ENCODE data around the gene TACC3. TPM values are rescaled to one million over a fixed set of nuclear protein-coding genes. Genes with fewer than 3 reads are reported as not detected.
A peak's percentile ranks its signal among the peaks of the same experiment; 100 is the strongest.

The TACC3 gene
- total RNA-seq, 2 experiments from 2014 or later, result 301 to 305 TPM

- Mint-ChIP-seq H3K4me3 (no peak overlapping the region), H3K36me3 (ENCODE audit: low read depth) (no peaks in the 10 kb centered on the region)
Observed at GRCh38 chr4:1783970-1784369, 62.6 kb downstream of the TACC3 start.

GRCh38 chr4:1784395-1784788 is 63.1 kb downstream of the TACC3 start:
- no peaks in the 10 kb centered on the region for H3K36me3 Mint-ChIP-seq (ENCODE audit: low read depth)
- DNase-seq, result no peak
- no peak overlapping the region for H3K4me3 Mint-ChIP-seq
- ChIA-PET POLR2A (no interaction called here), CTCF (interaction anchor here (1.2 to 1.3 kb wide), 2 partner anchors 10 to 17 kb away, joined by 6 to 9 read pairs; no protein-coding TSS in a partner anchor)
- H3K9me3 Mint-ChIP-seq, result no peaks in the 10 kb centered on the region
- H3K27me3 Mint-ChIP-seq, result no peaks in the 10 kb centered on the region
- H3K4me1 Mint-ChIP-seq, result no peaks in the 10 kb centered on the region
- no peak overlapping the region for H3K27ac Mint-ChIP-seq

More at GRCh38 chr4:1783970-1784369, 62.6 kb downstream of the TACC3 start:
- no peaks in the 10 kb centered on the region for H3K9me3 Mint-ChIP-seq
- no peaks in the 10 kb centered on the region for H3K27me3 Mint-ChIP-seq
- H3K4me1 Mint-ChIP-seq, result no peaks in the 10 kb centered on the region
- no peak overlapping the region for H3K27ac Mint-ChIP-seq
- DNase-seq, result no peak
- CTCF ChIA-PET, result interaction anchor here (1.2 to 1.3 kb wide), 2 partner anchors 10 to 17 kb away, joined by 6 to 9 read pairs; no protein-coding TSS in a partner anchor
- POLR2A ChIA-PET, result interaction anchor here (0.6 kb wide), 1 partner anchor 29 kb away, joined by 3 read pairs; no protein-coding TSS in a partner anchor

- Mint-ChIP-seq H3K27ac (no peak overlapping the region), H3K9me3 (no peaks in the 10 kb centered on the region), H3K27me3 (no peaks in the 10 kb centered on the region), H3K36me3 (ENCODE audit: low read depth) (no peaks in the 10 kb centered on the region), H3K4me3 (no peak overlapping the region), H3K4me1 (no peaks in the 10 kb centered on the region)
- ChIA-PET CTCF (interaction anchor here (1.3 to 1.4 kb wide), 2 partner anchors 11 to 30 kb away, joined by 3 to 6 read pairs; no protein-coding TSS in a partner anchor), POLR2A (no interaction called here)
- no peak for DNase-seq
Observed at GRCh38 chr4:1784789-1785591, 63.7 kb downstream of the TACC3 start.

GRCh38 chr4:1785592-1785991 is 64.3 kb downstream of the TACC3 start:
- Mint-ChIP-seq H3K4me3 (no peak overlapping the region), H3K36me3 (ENCODE audit: low read depth) (no peaks in the 10 kb centered on the region), H3K4me1 (no peaks in the 10 kb centered on the region), H3K27ac (no peak overlapping the region), H3K27me3 (peaks cover 2% of the 10 kb centered on the region), H3K9me3 (no peaks in the 10 kb centered on the region)
- CTCF ChIA-PET, result interaction anchor here (0.7 to 1.4 kb wide), 3 partner anchors 13 to 30 kb away, joined by 3 to 4 read pairs (median 3); no protein-coding TSS in a partner anchor
- DNase-seq, result no peak
- POLR2A ChIA-PET, result no interaction called here

- Mint-ChIP-seq H3K4me1 (no peaks in the 10 kb centered on the region), H3K27me3 (peaks cover 11% of the 10 kb centered on the region), H3K27ac (no peak overlapping the region), H3K9me3 (no peaks in the 10 kb centered on the region), H3K36me3 (ENCODE audit: low read depth) (no peaks in the 10 kb centered on the region), H3K4me3 (no peak overlapping the region)
- ChIA-PET POLR2A (no interaction called here), CTCF (interaction anchor here (1.1 to 1.4 kb wide), 3 partner anchors 11 to 29 kb away, joined by 3 to 4 read pairs (median 3); no protein-coding TSS in a partner anchor)
- DNase-seq, result no peak
Observed at GRCh38 chr4:1786544-1787362, 65.4 kb downstream of the TACC3 start.

- no peaks in the 10 kb centered on the region for H3K4me1 Mint-ChIP-seq
- H3K27me3 Mint-ChIP-seq, result peaks cover 15% of the 10 kb centered on the region
- no peak for DNase-seq
- POLR2A ChIA-PET, result no interaction called here
- no peaks in the 10 kb centered on the region for H3K36me3 Mint-ChIP-seq (ENCODE audit: low read depth)
- CTCF ChIA-PET, result interaction anchor here (0.7 to 1.1 kb wide), 2 partner anchors 11 to 17 kb away, joined by 3 to 4 read pairs; no protein-coding TSS in a partner anchor
- no peak overlapping the region for H3K27ac Mint-ChIP-seq
- H3K4me3 Mint-ChIP-seq, result no peak overlapping the region
- no peaks in the 10 kb centered on the region for H3K9me3 Mint-ChIP-seq
Observed at GRCh38 chr4:1787411-1788077, 66.2 kb downstream of the TACC3 start.

- H3K27ac Mint-ChIP-seq, result no peak overlapping the region
- no peak overlapping the region for H3K4me3 Mint-ChIP-seq
- no peaks in the 10 kb centered on the region for H3K36me3 Mint-ChIP-seq (ENCODE audit: low read depth)
- no peak for DNase-seq
- peaks cover 15% of the 10 kb centered on the region for H3K27me3 Mint-ChIP-seq
- H3K9me3 Mint-ChIP-seq, result no peaks in the 10 kb centered on the region
- POLR2A ChIA-PET, result no interaction called here
- CTCF ChIA-PET, result interaction anchor here (0.7 to 1.2 kb wide), 4 partner anchors 10 to 36 kb away, joined by 3 to 4 read pairs (median 3); no protein-coding TSS in a partner anchor
- H3K4me1 Mint-ChIP-seq, result no peaks in the 10 kb centered on the region
Observed at GRCh38 chr4:1788254-1788973, 67.1 kb downstream of the TACC3 start.

GRCh38 chr4:1789552-1789951 is 68.2 kb downstream of the TACC3 start:
- H3K9me3 Mint-ChIP-seq, result no peaks in the 10 kb centered on the region
- H3K4me3 Mint-ChIP-seq, result no peak overlapping the region
- no peak overlapping the region for H3K27ac Mint-ChIP-seq
- ChIA-PET CTCF (interaction anchor here (1.1 kb wide), 1 partner anchor 9 kb away, joined by 3 read pairs; no protein-coding TSS in a partner anchor), POLR2A (no interaction called here)
- H3K4me1 Mint-ChIP-seq, result no peaks in the 10 kb centered on the region
- DNase-seq, result no peak
- no peaks in the 10 kb centered on the region for H3K36me3 Mint-ChIP-seq (ENCODE audit: low read depth)
- H3K27me3 Mint-ChIP-seq, result peaks cover 15% of the 10 kb centered on the region

- Mint-ChIP-seq H3K4me1 (no peaks in the 10 kb centered on the region), H3K36me3 (ENCODE audit: low read depth) (no peaks in the 10 kb centered on the region), H3K27me3 (peaks cover 15% of the 10 kb centered on the region), H3K27ac (no peak overlapping the region), H3K9me3 (no peaks in the 10 kb centered on the region), H3K4me3 (no peak overlapping the region)
- ChIA-PET POLR2A (no interaction called here), CTCF (no interaction called here)
- no peak for DNase-seq
Observed at GRCh38 chr4:1790005-1790404, 68.7 kb downstream of the TACC3 start.

- no peaks in the 10 kb centered on the region for H3K36me3 Mint-ChIP-seq (ENCODE audit: low read depth)
- ChIA-PET POLR2A (no interaction called here), CTCF (interaction anchor here (0.9 to 1.1 kb wide), 3 partner anchors 15 to 66 kb away, joined by 3 read pairs; no protein-coding TSS in a partner anchor)
- peaks cover 27% of the 10 kb centered on the region for H3K27me3 Mint-ChIP-seq
- no peaks in the 10 kb centered on the region for H3K4me1 Mint-ChIP-seq
- no peaks in the 10 kb centered on the region for H3K9me3 Mint-ChIP-seq
- peak overlapping the region; percentile 44 for H3K4me3 Mint-ChIP-seq
- H3K27ac Mint-ChIP-seq, result no peak overlapping the region
- no peak for DNase-seq
Observed at GRCh38 chr4:1792158-1792831, 71.0 kb downstream of the TACC3 start.

- Mint-ChIP-seq H3K9me3 (no peaks in the 10 kb centered on the region), H3K4me3 (peak within 1 kb of the TSS; percentile 44), H3K27ac (no peak within 1 kb of the TSS), H3K4me1 (no peaks in the 10 kb centered on the region), H3K27me3 (peaks cover 27% of the 10 kb centered on the region), H3K36me3 (ENCODE audit: low read depth) (no peaks in the 10 kb centered on the region)
- POLR2A ChIA-PET, result no interaction called here
- DNase-seq, result peak; percentile 20
- CTCF ChIA-PET, result interaction anchor here (0.9 to 1.0 kb wide), 2 partner anchors 41 to 45 kb away, joined by 3 read pairs; no protein-coding TSS in a partner anchor
Observed at GRCh38 chr4:1792832-1793495, 71.6 kb downstream of the TACC3 start, which contains the start of gene FGFR3. Gene FGFR3, plus strand, starts transcription at chr4:1793293. Its CDS starts 642 bp downstream, at chr4:1793935.
